GM21825 (cell line): Measurements from ENCODE around the gene KCNH1.
"Not testable (repeated sequence)": the region's sequence is repeated elsewhere in the genome, so short reads cannot be mapped to it uniquely, and the experiment has no call there.

Source experiments
- ATAC-seq: cut with Tn5 transposase; IDR thresholded peaks from one replicate; pipeline ENCODE4 v1.9.1; 2021; ENCODE audit warnings: mild to moderate bottlenecking, moderate library complexity; ENCODE audit not compliant: unreplicated experiment

KCNH1 gene

GRCh38 chr1:211099393-211099792, 34.6 kb downstream of the KCNH1 start:
- ATAC-seq: no peak

GRCh38 chr1:211095381-211095780, 38.6 kb downstream of the KCNH1 start:
- ATAC-seq: no peak

- ATAC-seq: no peak
These were observed 41.0 kb downstream of the KCNH1 start for GRCh38 chr1:211092955-211093354.

GRCh38 chr1:211091867-211092266, 42.1 kb downstream of the KCNH1 start:
- no peak for ATAC-seq

- no peak for ATAC-seq
These were observed 44.4 kb downstream of the KCNH1 start for GRCh38 chr1:211089536-211089935.

GRCh38 chr1:211088156-211088555, 45.8 kb downstream of the KCNH1 start:
- ATAC-seq: no peak

GRCh38 chr1:211082824-211083223, 51.1 kb downstream of the KCNH1 start:
- no peak for ATAC-seq

GRCh38 chr1:211081447-211081846, 52.5 kb downstream of the KCNH1 start:
- ATAC-seq: not testable (repeated sequence)

- no peak for ATAC-seq
These were observed 65.0 kb downstream of the KCNH1 start for GRCh38 chr1:211068976-211069375.

GRCh38 chr1:211066781-211067384, 67.1 kb downstream of the KCNH1 start:
- ATAC-seq: no peak

GRCh38 chr1:211041838-211042237, 92.1 kb downstream of the KCNH1 start:
- not testable (repeated sequence) for ATAC-seq

- no peak for ATAC-seq
These were observed 96.9 kb downstream of the KCNH1 start for GRCh38 chr1:211037095-211037494.

GRCh38 chr1:211036381-211037060, 97.4 kb downstream of the KCNH1 start:
- ATAC-seq: no peak

GRCh38 chr1:211035821-211036380, 98.0 kb downstream of the KCNH1 start:
- ATAC-seq: no peak

GRCh38 chr1:211033921-211034525, 99.9 kb downstream of the KCNH1 start:
- ATAC-seq: no peak

GRCh38 chr1:211024901-211025300, 109.0 kb downstream of the KCNH1 start:
- no peak for ATAC-seq

GRCh38 chr1:211019266-211019665, 114.7 kb downstream of the KCNH1 start:
- ATAC-seq: no peak

GRCh38 chr1:211018690-211019089, 115.3 kb downstream of the KCNH1 start:
- no peak for ATAC-seq

GRCh38 chr1:211017075-211017718, 116.8 kb downstream of the KCNH1 start:
- ATAC-seq: no peak

GRCh38 chr1:211014275-211014674, 119.7 kb downstream of the KCNH1 start:
- ATAC-seq: no peak
